ENCODE results near the gene HPS4.

The HPS4 gene

GRCh38 chr22:26457661-26458272 lies 25.8 kb downstream of the HPS4 start:
- no peak for TF ChIP-seq CTCF (conservative IDR thresholded peaks at IDR 0.05)
- no peak overlapping the region for H3K27ac ChIP-seq

DNA sequence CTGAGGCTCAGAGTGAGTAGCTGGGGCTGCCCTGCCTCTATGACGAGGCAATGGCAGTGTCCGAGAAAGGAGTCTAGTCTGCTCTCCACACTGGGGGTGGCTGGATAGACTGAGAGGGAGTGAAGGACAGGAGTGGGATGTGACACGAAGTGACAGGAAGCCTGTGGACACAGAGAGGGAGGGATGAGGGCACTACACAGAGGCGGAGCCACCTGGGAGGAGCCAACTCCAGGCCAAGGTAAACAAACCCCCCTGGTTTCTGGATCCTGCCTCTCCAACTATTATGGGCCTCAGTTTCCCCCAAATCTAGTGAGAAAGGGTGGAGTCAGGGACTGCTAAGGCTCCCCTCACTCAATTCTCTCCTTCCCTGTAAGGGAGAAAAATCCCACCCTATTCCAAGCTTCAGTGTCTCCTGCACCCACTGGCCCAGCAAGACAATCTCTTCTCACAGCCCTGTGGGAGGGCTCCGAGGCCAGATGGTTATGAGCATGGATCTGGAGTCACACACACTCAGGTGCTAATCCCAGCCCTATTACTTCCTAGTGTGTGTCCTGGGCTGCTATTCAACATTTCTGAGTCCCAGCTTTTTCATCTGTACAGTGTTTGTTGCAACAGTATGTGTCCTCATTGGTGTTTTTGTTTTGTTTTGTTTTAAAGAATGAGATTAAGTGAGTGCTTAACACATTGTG lies 29.6 kb downstream of the HPS4 start:
- no peak for TF ChIP-seq CTCF (conservative IDR thresholded peaks at IDR 0.05)
- no peak overlapping the region for H3K27ac ChIP-seq

DNA sequence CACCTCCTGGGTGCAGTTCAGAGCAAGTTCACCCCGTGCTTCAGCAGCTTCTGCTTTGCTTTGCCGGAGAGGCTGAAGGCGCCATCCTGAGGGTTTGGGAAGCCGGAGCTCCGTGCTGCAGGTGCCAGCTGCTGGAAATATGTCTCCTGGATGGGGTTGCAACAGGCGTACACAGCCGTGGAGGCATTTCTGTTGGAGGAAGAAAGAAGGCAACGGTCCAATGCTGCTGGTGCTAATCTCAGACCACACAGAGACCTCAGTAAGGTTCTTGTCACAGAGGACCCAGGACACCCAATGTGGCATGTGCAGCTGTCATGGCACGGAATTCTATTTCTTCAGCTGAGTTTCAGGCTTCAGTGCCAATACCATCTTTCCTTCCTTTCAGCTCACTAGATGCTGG lies 30.4 kb downstream of the HPS4 start:
- H3K27ac ChIP-seq: no peak overlapping the region
- no peak for TF ChIP-seq CTCF (conservative IDR thresholded peaks at IDR 0.05)

DNA sequence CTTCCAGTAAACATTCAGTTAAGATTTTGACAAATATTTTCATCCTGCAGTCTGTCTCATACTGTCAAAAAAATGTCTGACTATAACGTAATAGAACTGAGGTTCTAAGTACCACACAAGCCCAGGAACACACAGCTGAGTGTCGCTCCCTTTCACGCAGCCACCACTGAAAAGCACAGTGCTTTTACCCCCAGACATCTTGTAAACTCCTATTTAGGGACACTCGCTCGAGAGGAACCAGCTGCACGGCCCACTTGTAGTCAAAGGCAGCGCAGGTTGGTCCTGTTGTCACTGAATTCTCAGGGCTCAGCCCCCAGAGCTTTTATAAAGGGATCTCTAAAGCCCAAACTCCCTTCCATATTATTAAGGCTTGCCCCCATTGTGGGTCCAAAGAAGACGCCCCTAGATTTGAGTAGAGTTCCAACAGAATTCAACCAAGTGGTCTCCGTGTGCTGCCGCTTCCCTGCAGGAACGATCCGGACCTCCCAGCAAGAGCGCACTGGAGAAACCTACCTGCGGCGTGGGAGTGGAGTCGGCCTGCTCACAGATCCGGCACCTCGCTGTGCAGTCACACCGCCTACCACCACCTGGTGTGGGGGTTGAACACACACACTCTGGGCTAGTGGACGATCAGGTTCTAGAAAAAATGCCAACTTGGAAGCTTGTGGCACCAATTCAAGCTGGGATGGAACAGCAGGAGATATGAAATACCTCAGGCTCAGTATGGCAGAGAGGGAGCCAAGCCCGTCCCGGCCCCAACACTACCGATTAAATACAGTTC lies 31.2 kb downstream of the HPS4 start:
- no peak overlapping the region for H3K27ac ChIP-seq
- TF ChIP-seq CTCF (conservative IDR thresholded peaks at IDR 0.05): no peak

DNA sequence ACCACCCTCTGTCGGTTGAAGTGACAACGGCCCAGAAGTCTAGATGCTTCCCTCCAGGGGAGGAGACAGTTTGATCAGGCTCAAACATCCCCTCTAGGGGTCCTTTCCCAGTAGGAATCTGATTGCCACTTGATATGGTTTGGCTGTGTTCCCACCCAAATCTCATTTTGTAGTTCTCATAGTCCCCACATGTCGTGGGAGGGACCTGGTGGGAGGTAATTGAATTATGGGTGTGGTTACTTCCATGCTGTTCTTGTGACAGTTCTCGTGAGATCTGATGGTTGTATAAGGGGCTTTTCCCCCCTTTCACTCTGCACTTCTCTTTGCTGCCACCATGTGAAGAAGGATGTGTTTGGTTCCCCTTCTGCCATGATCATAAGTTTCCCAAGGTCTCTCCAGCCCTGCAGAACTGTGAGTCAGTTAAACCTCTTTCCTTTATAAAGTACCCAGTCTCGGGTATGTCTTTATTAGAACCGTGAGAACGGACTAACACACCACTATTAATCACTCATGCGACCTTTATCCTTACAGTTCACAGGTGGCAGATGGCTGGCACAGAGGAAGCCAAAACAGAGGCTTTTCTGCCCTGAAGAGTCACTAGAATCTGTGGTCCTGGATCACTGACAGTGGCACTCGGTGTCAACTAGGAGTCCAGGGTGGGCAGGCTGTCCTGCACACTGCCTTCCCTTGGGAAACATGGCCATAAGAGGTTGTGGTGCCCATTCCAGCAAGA lies 33.0 kb downstream of the HPS4 start:
- TF ChIP-seq CTCF (conservative IDR thresholded peaks at IDR 0.05): no peak

DNA sequence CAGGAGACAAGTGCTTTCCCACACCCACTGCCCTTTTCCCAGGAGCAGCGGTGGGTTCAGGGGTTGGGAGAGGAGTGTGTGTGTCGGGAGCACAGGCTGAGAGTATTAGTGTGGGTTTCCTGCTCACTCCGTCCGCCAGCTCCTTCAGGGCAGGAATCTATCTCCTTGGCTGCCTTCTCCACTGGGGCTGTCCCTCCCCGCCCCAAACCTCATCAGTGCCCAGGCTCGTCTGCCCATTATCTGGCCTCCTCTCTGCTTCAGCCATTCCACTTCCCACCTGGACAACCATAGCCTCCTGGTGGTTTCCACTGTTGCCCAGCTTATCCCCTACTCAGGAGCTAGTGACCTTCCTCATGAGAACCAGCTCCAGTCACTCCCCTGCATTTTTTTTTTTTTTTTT lies 34.6 kb downstream of the HPS4 start:
- TF ChIP-seq CTCF (conservative IDR thresholded peaks at IDR 0.05): no peak
- no peak overlapping the region for H3K27ac ChIP-seq

More for the DNA sequence above, 33.0 kb downstream of the HPS4 start:
- no peak overlapping the region for H3K27ac ChIP-seq

GRCh38 chr22:26448334-26448733 lies 35.2 kb downstream of the HPS4 start:
- no peak overlapping the region for H3K27ac ChIP-seq
- TF ChIP-seq CTCF (conservative IDR thresholded peaks at IDR 0.05): no peak

Measured in VCaP (cell line).